Left lung (tissue), 10 donors: ENCODE data around the gene ASCC1. TPM values are rescaled to one million over a fixed set of nuclear protein-coding genes. Genes with fewer than 3 reads are reported as not detected.
"Not testable (repeated sequence)": the region's sequence is repeated elsewhere in the genome, so short reads cannot be mapped to it uniquely, and the experiment has no call there.

Experiments
- ATAC-seq: fragments of 200-7000 bp; cut with Tn5 transposase; one replicate; pipeline ENCODE4 v1.9.1; 2020; ENCODE audit warnings: moderate library complexity
- DNase-seq, 4 donors: peaks; one replicate each; pipeline ENCODE4 v3.0.0-alpha.2; 2013 to 2020
- H3K27ac ChIP-seq, 2 donors: fragments of 200-600 bp; sonication (generic) in 1 of 2; one replicate each; pipeline versions ENCODE4 v1.5.0 to v1.8.0; 2020 to 2021
- H3K27me3 ChIP-seq, 2 donors: fragments of 200-600 bp; sonication (generic) in 1 of 2; one replicate each; pipeline versions ENCODE4 v1.5.0 to v1.8.0; 2020 to 2021
- H3K36me3 ChIP-seq, 2 donors: fragments of 200-600 bp; sonication (generic) in 1 of 2; one replicate each; pipeline versions ENCODE4 v1.5.0 to v1.8.0; 2020 to 2021
- H3K4me1 ChIP-seq, 2 donors: fragments of 200-600 bp; one replicate each; pipeline ENCODE4 v1.8.0; 2021
- H3K4me3 ChIP-seq, 2 donors: fragments of 200-600 bp; sonication (generic) in 1 of 2; one replicate each; pipeline versions ENCODE4 v1.5.0 to v1.8.0; 2020 to 2021; ENCODE audit warnings: mild to moderate bottlenecking in 1 of 2
- H3K9me3 ChIP-seq, 2 donors: fragments of 200-600 bp; sonication (generic) in 1 of 2; one replicate each; pipeline versions ENCODE4 v1.5.0 to v1.8.0; 2020 to 2021
- CTCF ChIP-seq, 2 donors: fragments of 200-600 bp; sonication (generic) in 1 of 2; IDR thresholded peaks; one replicate each; pipeline versions ENCODE4 v1.5.0 to v1.8.0; 2021; ENCODE audit warnings: antibody characterized with exemption in 2 of 2
- intact Hi-C, 2 donors: fragments of 100-400 bp; cut with DNase I; formaldehyde crosslinking; loops; one replicate each; pipeline versions ENCODE4 v1.11.2 to v1.14.2; 2022
- polyA plus RNA-seq, 6 donors: library from polyadenylated mRNA; unstranded; fragments of 120-200 nt; gene quantifications; one replicate each; pipeline ENCODE4 v1.2.1, GENCODE V29; 2013; ENCODE audit not compliant: insufficient read length in 6 of 6
- total RNA-seq, 2 donors: library from RNA; stranded (reverse); fragmentation: NEBNext Ultra II Directional; extraction: Animal tissue kit (Norgen Biotek cat#: 25700); gene quantifications; one replicate each; pipeline ENCODE4 v1.2.1, GENCODE V29; 2021
- donor health status: DM: no; HTN: yes; CAD: no.
- donor health status: DM: no; HTN: no; CAD: no.

Gene ASCC1
- total and polyA plus RNA-seq, 8 donors: 27.0 to 48.2 (median 37.4) TPM

DNA sequence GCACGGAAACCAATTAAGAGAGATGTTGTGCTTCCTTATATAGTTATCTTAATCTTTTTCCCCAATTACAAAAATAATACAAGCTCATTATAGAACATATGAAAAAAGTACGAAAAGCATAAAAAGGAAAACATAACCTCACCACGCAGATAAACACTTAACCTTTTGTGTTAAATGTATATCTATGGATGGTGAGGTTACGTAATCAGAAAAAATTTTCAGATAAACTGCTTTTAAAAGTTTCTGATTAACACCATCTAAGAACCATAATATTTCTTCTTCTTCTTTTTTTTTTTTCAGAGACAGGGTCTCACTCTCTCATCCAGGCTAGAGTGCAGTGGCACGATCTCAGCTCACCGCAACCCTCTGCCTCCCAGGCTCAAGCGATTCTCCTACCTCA, 78.5 kb downstream of the ASCC1 start:
- no peak for ATAC-seq
- intact Hi-C loops: no loop called here
- H3K36me3 ChIP-seq: peaks cover 0 to 17% of the 10 kb centered on the region in 2 donors
- no peak for TF ChIP-seq CTCF (IDR thresholded peaks at IDR 0.05)
- H3K4me1 ChIP-seq: peaks cover 5 to 13% of the 10 kb centered on the region in 2 donors
- H3K9me3 ChIP-seq: peaks cover 0 to 4% of the 10 kb centered on the region in 2 donors
- H3K27ac ChIP-seq: no peak overlapping the region
- no peak for DNase-seq
- no peak overlapping the region for H3K4me3 ChIP-seq
- H3K27me3 ChIP-seq: no peaks in the 10 kb centered on the region

DNA sequence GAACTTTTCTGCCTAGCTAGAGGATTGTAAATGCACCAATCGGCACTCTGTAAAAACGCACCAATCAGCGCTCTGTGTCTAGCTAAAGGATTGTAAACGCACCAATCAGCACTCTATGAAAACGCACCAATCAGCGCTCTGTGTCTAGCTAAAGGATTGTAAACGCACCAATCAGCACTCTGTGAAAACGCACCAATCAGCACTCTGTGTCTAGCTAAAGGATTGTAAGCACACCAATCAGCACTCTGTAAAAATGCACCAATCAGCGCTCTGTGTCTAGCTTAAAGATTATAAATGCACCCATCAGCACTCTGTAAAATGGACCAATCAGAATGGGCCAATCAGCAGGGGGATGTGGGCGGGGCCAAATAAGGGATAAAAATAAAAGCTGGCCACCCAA, 79.9 kb downstream of the ASCC1 start:
- H3K27ac ChIP-seq, H3K9me3 ChIP-seq, DNase-seq, H3K27me3 ChIP-seq, H3K4me3 ChIP-seq, ATAC-seq, intact Hi-C loops: not testable (repeated sequence)
- peaks cover 0 to 27% of the 10 kb centered on the region in 2 donors for H3K36me3 ChIP-seq
- H3K4me1 ChIP-seq: peaks cover 5 to 18% of the 10 kb centered on the region in 2 donors

- Histone ChIP-seq H3K4me3 (no peak overlapping the region), H3K27ac (no peak overlapping the region), H3K36me3 (peaks cover 0 to 27% of the 10 kb centered on the region in 2 donors), H3K9me3 (peaks cover 0 to 4% of the 10 kb centered on the region in 2 donors), H3K27me3 (no peaks in the 10 kb centered on the region), H3K4me1 (peaks cover 5 to 18% of the 10 kb centered on the region in 2 donors)
- peak; percentile 18 for ATAC-seq
- intact Hi-C loops: no loop called here
- no peak for TF ChIP-seq CTCF (IDR thresholded peaks at IDR 0.05)
- DNase-seq: no peak
These were observed 81.0 kb downstream of the ASCC1 start for GRCh38 chr10:72134785-72135767.

GRCh38 chr10:72133517-72133916, 82.6 kb downstream of the ASCC1 start:
- peak overlapping the region in 1 of 2 donors; percentile 28 for H3K27ac ChIP-seq
- TF ChIP-seq CTCF (IDR thresholded peaks at IDR 0.05): no peak
- ATAC-seq (peak; percentile 83), DNase-seq (no peak)
- H3K4me1 ChIP-seq: peaks cover 5 to 18% of the 10 kb centered on the region in 2 donors
- no peak overlapping the region for H3K4me3 ChIP-seq
- peaks cover 0 to 4% of the 10 kb centered on the region in 2 donors for H3K9me3 ChIP-seq
- intact Hi-C loops: no loop called here
- no peaks in the 10 kb centered on the region for H3K27me3 ChIP-seq
- peaks cover 0 to 27% of the 10 kb centered on the region in 2 donors for H3K36me3 ChIP-seq

DNA sequence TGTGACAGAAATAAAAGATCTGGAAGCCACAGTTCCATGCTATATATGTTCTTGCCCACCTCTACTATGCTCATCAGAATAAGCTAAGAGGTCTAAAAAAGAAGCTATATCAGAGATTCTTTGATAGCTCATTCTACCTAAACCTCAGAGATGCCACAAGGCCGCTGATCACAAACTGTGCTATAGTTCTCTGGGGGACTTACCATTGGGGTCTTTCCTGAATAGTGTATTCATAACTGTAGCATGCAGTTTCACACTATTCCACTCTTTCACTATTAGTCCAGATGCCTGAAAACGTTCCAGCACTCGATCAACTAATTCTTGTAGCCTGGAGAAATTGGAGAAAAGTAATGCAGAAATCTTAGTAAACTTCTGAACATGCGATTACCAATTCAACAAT, 83.2 kb downstream of the ASCC1 start:
- H3K9me3 ChIP-seq: peaks cover 0 to 4% of the 10 kb centered on the region in 2 donors
- H3K36me3 ChIP-seq: peaks cover 0 to 29% of the 10 kb centered on the region in 2 donors
- no peak overlapping the region for H3K27ac ChIP-seq
- intact Hi-C loops: no loop called here
- no peak overlapping the region for H3K4me3 ChIP-seq
- TF ChIP-seq CTCF (IDR thresholded peaks at IDR 0.05): no peak
- no peak for ATAC-seq
- no peaks in the 10 kb centered on the region for H3K27me3 ChIP-seq
- no peak for DNase-seq
- peaks cover 5 to 18% of the 10 kb centered on the region in 2 donors for H3K4me1 ChIP-seq
